K562 treated with DMSO at 1 percent for 48 hours (cell line): ENCODE results near the gene CCIN. TPM values are rescaled to one million over a fixed set of nuclear protein-coding genes. Genes with fewer than 3 reads are reported as not detected.

Experiments
- total RNA-seq: library from RNA; unstranded; fragments of 300-600 nt; gene quantifications from 2 replicates; pipeline ENCODE4 v1.2.3, GENCODE V29; 2022; ENCODE audit warnings: low replicate concordance; ENCODE audit errors: extremely low read depth

The CCIN gene
- total RNA-seq, result not detected in 2 replicates

GRCh38 chr9:36169166-36169565, at the start of gene CCIN:
CCIN (plus strand) TSS chr9:36169388; CDS start chr9:36169503, 115 bp downstream.

GRCh38 chr9:36136272-36136893, 32.8 kb upstream of the CCIN start, which contains the start of gene GLIPR2:
GLIPR2 (plus strand) TSS chr9:36136733; CDS start chr9:36136779, 46 bp downstream.

GRCh38 chr9:36190388-36191289, 21.5 kb downstream of the CCIN start, which contains the start of gene CLTA:
CLTA (plus strand) TSS chr9:36190921; CDS start chr9:36191057, 136 bp downstream.

Other genes with a start within 250 kb of the CCIN start
- not detected in 2 replicates for gene OR2S2, start 211.2 kb upstream of the CCIN start, total RNA-seq
- gene RECK, start 132.5 kb upstream of the CCIN start, total RNA-seq, result not detected in 2 replicates
- gene GLIPR2, start 32.7 kb upstream of the CCIN start, total RNA-seq, result not detected in 2 replicates
- not detected in 2 replicates for gene CLTA, start 21.5 kb downstream of the CCIN start, total RNA-seq
- not detected in 2 replicates for gene GNE, start 89.1 kb downstream of the CCIN start, total RNA-seq
- not detected in 2 replicates for gene RNF38, start 230.9 kb downstream of the CCIN start, total RNA-seq